Prostate gland (tissue), 2 donors: ENCODE results near the gene IFI16. TPM values are rescaled to one million over a fixed set of nuclear protein-coding genes. Genes with fewer than 3 reads are reported as not detected.

Source experiments
- DNase-seq: peaks from one replicate; pipeline ENCODE4 v3.0.0-alpha.2; 2019; ENCODE audit warnings: low spot score
- H3K27ac ChIP-seq, 2 donors: fragments of 200-600 bp; sonication (generic); 2 replicates each; pipeline ENCODE4 v1.5.1; 2017 to 2019
- H3K27me3 ChIP-seq: fragments of 200-600 bp; sonication (generic); replicated peaks from 2 replicates; pipeline ENCODE4 v1.5.1; 2019; ENCODE audit not compliant: insufficient read depth
- H3K36me3 ChIP-seq, 2 donors: fragments of 200-600 bp; sonication (generic); 1 replicate in 1 of 2; 2 replicates in 1 of 2; pipeline versions ENCODE4 v1.5.1 to v1.8.1; 2017 to 2019
- H3K4me1 ChIP-seq: fragments of 200-600 bp; sonication (generic); replicated peaks from 2 replicates; pipeline ENCODE4 v1.5.1; 2019
- H3K4me3 ChIP-seq, 2 donors: fragments of 200-600 bp; sonication (generic); 2 replicates each; pipeline ENCODE4 v1.5.1; 2017 to 2019
- H3K9me3 ChIP-seq: fragments of 200-600 bp; sonication (generic); 2 replicates; pipeline ENCODE4 v1.5.1; 2017
- POLR2A ChIP-seq: fragments of 450-650 bp; IDR thresholded peaks from one replicate; pipeline ENCODE4 v1.6.1; 2016; ENCODE audit warnings: antibody characterized with exemption, mild to moderate bottlenecking
- POLR2AphosphoS5 ChIP-seq: sonication (generic); formaldehyde crosslinking; IDR thresholded peaks from one replicate; pipeline ENCODE4 v1.6.1; 2017; ENCODE audit warnings: antibody characterized with exemption
- WGBS: methylation state at CpG from one replicate; pipeline ENCODE4 v1.1.5; 2018; 5-methylcytosine and 5-hydroxymethylcytosine counted together
- intact Hi-C: fragments of 100-400 bp; cut with DNase I; formaldehyde crosslinking; loops from one replicate; pipeline ENCODE4 v1.14.2; 2022
- total RNA-seq, 2 donors: library from RNA; depleted of rRNA; stranded (reverse); fragments of >200 nt; gene quantifications; one replicate each; pipeline ENCODE4 v1.1.0, GENCODE V29; 2016
- TF ChIP-seq, protein P1 (sequence below), 4 experiments: fragments of 200-600 bp in 2 of 4; fragments of 450-650 bp in 2 of 4; sonication (generic) in 2 of 4; IDR thresholded peaks; 1 replicate in 3 of 4; 2 replicates in 1 of 4; pipeline ENCODE4 v1.5.1; 2016 to 2019; ENCODE audit warnings: antibody characterized with exemption in 4 of 4, mild to moderate bottlenecking in 2 of 4, moderate library complexity in 2 of 4

Gene IFI16
- total RNA-seq, 2 donors from 2014 or later: 18.2 to 61.3 TPM

DNA sequence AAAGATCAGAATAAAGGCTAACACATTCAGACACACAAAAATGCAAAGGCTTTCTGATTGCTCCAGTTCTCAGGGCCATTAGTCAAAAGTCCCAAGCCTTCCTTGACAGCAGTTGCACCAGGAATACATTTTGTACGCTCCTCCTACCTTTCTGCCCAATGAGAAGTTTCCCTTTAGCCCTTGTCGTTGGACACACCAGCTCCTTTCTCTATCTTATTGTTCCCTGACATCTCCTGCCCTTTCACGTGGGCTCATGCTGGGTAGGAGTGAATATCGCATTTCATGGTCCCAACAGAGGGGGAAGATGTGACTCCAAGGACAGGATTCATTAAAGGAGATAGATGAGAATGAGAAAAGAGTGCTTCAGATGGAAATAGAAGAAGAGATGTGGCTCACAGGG is 33.5 kb upstream of the IFI16 start:
- WGBS: 29% methylated on average over 4 of the region's 4 CpGs
- Histone ChIP-seq H3K4me3 (no peak overlapping the region), H3K27me3 (no peaks in the 10 kb centered on the region), H3K36me3 (no peaks in the 10 kb centered on the region), H3K4me1 (no peaks in the 10 kb centered on the region), H3K9me3 (no peaks in the 10 kb centered on the region), H3K27ac (no peak overlapping the region)
- TF ChIP-seq POLR2AphosphoS5: no peak
- TF ChIP-seq, protein P1, sequence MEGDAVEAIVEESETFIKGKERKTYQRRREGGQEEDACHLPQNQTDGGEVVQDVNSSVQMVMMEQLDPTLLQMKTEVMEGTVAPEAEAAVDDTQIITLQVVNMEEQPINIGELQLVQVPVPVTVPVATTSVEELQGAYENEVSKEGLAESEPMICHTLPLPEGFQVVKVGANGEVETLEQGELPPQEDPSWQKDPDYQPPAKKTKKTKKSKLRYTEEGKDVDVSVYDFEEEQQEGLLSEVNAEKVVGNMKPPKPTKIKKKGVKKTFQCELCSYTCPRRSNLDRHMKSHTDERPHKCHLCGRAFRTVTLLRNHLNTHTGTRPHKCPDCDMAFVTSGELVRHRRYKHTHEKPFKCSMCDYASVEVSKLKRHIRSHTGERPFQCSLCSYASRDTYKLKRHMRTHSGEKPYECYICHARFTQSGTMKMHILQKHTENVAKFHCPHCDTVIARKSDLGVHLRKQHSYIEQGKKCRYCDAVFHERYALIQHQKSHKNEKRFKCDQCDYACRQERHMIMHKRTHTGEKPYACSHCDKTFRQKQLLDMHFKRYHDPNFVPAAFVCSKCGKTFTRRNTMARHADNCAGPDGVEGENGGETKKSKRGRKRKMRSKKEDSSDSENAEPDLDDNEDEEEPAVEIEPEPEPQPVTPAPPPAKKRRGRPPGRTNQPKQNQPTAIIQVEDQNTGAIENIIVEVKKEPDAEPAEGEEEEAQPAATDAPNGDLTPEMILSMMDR (IDR thresholded peaks at IDR 0.05): no peak
- TF ChIP-seq POLR2A: no peak
- DNase-seq: no peak
- intact Hi-C loops: no loop called here

DNA sequence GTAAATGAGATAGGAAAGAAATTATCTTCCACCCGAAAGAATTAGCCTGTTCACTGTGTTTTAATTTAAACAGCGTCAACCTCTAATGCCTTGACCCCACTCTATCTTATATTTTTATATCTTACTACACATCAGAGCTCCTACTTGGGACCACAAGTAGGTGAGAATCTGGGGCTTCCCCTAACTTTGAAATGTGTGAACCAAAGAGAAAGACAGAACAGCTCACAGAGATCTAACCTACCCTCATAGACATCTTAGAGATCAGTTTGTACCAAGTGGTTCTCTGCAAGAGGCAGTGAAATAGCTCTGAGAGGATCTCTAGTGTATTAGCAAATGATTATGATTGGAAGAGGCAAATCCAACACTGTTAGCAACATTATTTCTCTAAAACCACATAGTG is 31.0 kb upstream of the IFI16 start:
- no peak overlapping the region for H3K4me3 ChIP-seq
- intact Hi-C loops: no loop called here
- H3K36me3 ChIP-seq: no peaks in the 10 kb centered on the region
- H3K4me1 ChIP-seq: no peaks in the 10 kb centered on the region
- no peak for DNase-seq
- no peak overlapping the region for H3K27ac ChIP-seq
- 48% methylated on average over 2 of the region's 2 CpGs for WGBS
- no peaks in the 10 kb centered on the region for H3K9me3 ChIP-seq
- TF ChIP-seq POLR2A (no peak), POLR2AphosphoS5 (no peak)
- TF ChIP-seq, protein P1 (IDR thresholded peaks at IDR 0.05): no peak
- H3K27me3 ChIP-seq: no peaks in the 10 kb centered on the region

DNA sequence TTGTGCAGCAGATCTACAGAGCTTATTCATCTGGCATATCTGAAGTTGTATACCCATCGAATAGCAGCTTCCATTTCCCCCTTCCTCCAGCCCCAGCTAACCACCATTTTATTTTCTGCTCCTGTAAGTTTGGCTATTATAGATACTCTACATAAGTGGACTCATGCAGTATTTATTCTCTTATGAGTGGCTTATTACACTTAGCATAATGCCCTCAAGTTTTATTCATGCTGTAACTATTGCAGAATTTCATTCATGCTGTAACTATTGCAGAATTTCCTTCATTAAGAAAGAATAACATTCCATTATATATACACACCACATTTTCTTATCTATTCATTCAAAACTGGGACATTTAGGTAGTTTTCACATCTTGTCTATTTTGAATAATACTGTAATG is 30.5 kb upstream of the IFI16 start:
- DNase-seq: no peak
- H3K4me1 ChIP-seq: no peaks in the 10 kb centered on the region
- TF ChIP-seq POLR2A (no peak), POLR2AphosphoS5 (no peak)
- TF ChIP-seq, protein P1 (IDR thresholded peaks at IDR 0.05): no peak
- 86% methylated on average over 1 of the region's 1 CpG for WGBS
- no peak overlapping the region for H3K4me3 ChIP-seq
- no peaks in the 10 kb centered on the region for H3K9me3 ChIP-seq
- H3K36me3 ChIP-seq: no peaks in the 10 kb centered on the region
- no peak overlapping the region for H3K27ac ChIP-seq
- intact Hi-C loops: no loop called here
- H3K27me3 ChIP-seq: no peaks in the 10 kb centered on the region

DNA sequence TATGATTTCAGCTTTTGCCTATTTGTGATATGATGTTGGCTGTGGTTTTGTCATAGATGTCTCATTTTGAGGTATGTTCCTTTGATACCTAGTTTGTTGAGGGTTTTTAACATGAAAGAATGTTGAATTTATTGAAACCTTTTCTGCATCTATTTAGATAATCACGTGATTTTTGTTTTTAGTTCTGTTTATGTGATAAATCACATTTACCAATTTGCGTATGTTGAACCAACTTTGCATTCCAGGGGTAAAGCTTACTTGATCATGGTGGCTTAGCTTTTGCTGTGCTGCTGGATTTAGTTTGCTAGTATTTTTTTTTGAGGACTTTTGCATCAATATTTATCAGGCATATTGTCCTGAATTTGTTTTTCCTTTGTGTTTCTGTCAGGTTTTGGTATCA is 26.5 kb upstream of the IFI16 start:
- no peaks in the 10 kb centered on the region for H3K27me3 ChIP-seq
- intact Hi-C loops: no loop called here
- no peaks in the 10 kb centered on the region for H3K4me1 ChIP-seq
- DNase-seq: no peak
- 76% methylated on average over 2 of the region's 2 CpGs for WGBS
- no peak overlapping the region for H3K27ac ChIP-seq
- no peak overlapping the region for H3K4me3 ChIP-seq
- TF ChIP-seq POLR2AphosphoS5: no peak
- TF ChIP-seq, protein P1 (IDR thresholded peaks at IDR 0.05): no peak
- H3K36me3 ChIP-seq: no peaks in the 10 kb centered on the region
- no peaks in the 10 kb centered on the region for H3K9me3 ChIP-seq

DNA sequence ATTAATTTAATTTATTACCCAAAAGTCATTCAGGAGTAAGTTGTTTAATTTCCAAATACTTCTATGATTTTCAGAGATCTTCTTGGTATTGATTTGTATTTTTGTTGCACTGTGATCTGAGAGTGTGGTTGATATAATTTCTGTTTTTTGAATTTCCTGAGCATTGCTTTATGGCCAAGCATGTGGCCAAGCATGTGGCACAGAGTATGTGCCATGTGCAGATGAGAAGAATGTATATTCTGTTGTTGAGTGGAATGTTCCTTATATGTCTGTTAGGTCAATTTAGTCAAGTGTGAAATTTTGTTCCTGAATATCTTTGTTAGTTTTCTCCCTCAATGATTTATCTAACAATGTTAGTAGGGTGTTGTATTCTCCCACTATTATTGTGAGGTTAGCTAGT is 25.3 kb upstream of the IFI16 start:
- no peak overlapping the region for H3K27ac ChIP-seq
- intact Hi-C loops: no loop called here
- H3K4me3 ChIP-seq: no peak overlapping the region
- DNase-seq: no peak
- H3K27me3 ChIP-seq: no peaks in the 10 kb centered on the region
- H3K9me3 ChIP-seq: no peaks in the 10 kb centered on the region
- H3K36me3 ChIP-seq: no peaks in the 10 kb centered on the region
- no peaks in the 10 kb centered on the region for H3K4me1 ChIP-seq
- TF ChIP-seq, protein P1 (IDR thresholded peaks at IDR 0.05): no peak
- TF ChIP-seq POLR2A (no peak), POLR2AphosphoS5 (no peak)
